GM18867 (cell line): ENCODE results near the gene CADPS2.

ENCODE experiments used
- ATAC-seq: cut with Tn5 transposase; IDR thresholded peaks from one replicate; pipeline ENCODE4 v1.9.1; 2021; ENCODE audit warnings: mild to moderate bottlenecking, moderate library complexity; ENCODE audit not compliant: unreplicated experiment

Gene CADPS2

GRCh38 chr7:122465296-122465695 lies 421.0 kb downstream of the CADPS2 start:
- no peak for ATAC-seq

GRCh38 chr7:122463631-122464030 lies 422.6 kb downstream of the CADPS2 start:
- ATAC-seq: no peak

- ATAC-seq: no peak
These were observed 425.3 kb downstream of the CADPS2 start for GRCh38 chr7:122460936-122461335.

GRCh38 chr7:122457969-122458368 lies 428.3 kb downstream of the CADPS2 start:
- ATAC-seq: no peak

- ATAC-seq: no peak
These were observed 428.9 kb downstream of the CADPS2 start for GRCh38 chr7:122457325-122457724.

GRCh38 chr7:122454776-122455507 lies 431.3 kb downstream of the CADPS2 start:
- no peak for ATAC-seq

- ATAC-seq: no peak
These were observed 432.8 kb downstream of the CADPS2 start for GRCh38 chr7:122453432-122453831.

- no peak for ATAC-seq
These were observed 437.2 kb downstream of the CADPS2 start for GRCh38 chr7:122448893-122449589.

- ATAC-seq: no peak
These were observed 443.3 kb downstream of the CADPS2 start for GRCh38 chr7:122442929-122443328.

- ATAC-seq: no peak
These were observed 447.8 kb downstream of the CADPS2 start for GRCh38 chr7:122438492-122438891.

- ATAC-seq: no peak
These were observed 448.3 kb downstream of the CADPS2 start for GRCh38 chr7:122438006-122438405.

GRCh38 chr7:122433765-122434164 lies 452.5 kb downstream of the CADPS2 start:
- no peak for ATAC-seq

GRCh38 chr7:122430710-122431109 lies 455.6 kb downstream of the CADPS2 start:
- ATAC-seq: no peak

GRCh38 chr7:122429926-122430325 lies 456.3 kb downstream of the CADPS2 start:
- ATAC-seq: no peak

- no peak for ATAC-seq
These were observed 460.5 kb downstream of the CADPS2 start for GRCh38 chr7:122425731-122426130.

- ATAC-seq: no peak
These were observed 462.7 kb downstream of the CADPS2 start for GRCh38 chr7:122423591-122423990.

GRCh38 chr7:122416336-122416735 lies 469.9 kb downstream of the CADPS2 start:
- no peak for ATAC-seq

GRCh38 chr7:122415510-122415909 lies 470.8 kb downstream of the CADPS2 start:
- no peak for ATAC-seq

GRCh38 chr7:122413339-122413738 lies 472.9 kb downstream of the CADPS2 start:
- ATAC-seq: no peak

- no peak for ATAC-seq
These were observed 473.4 kb downstream of the CADPS2 start for GRCh38 chr7:122412883-122413282.

GRCh38 chr7:122412441-122412840 lies 473.8 kb downstream of the CADPS2 start:
- ATAC-seq: no peak

- ATAC-seq: no peak
These were observed 479.1 kb downstream of the CADPS2 start for GRCh38 chr7:122407195-122407594.
